Measurements from ENCODE around the gene FRRS1L. TPM values are rescaled to one million over a fixed set of nuclear protein-coding genes. Genes with fewer than 3 reads are reported as not detected.

The FRRS1L gene
- total RNA-seq, 3 donors from 2014 or later: 0.16 to 2.6 (median 2.0) TPM

- no peak for DNase-seq (ENCODE audit: low spot score in 2 of 2)
- intact Hi-C loops (cut with DNase I; ENCODE audit: low total_unique reads): no loop called here
- TF ChIP-seq POLR2AphosphoS5 (IDR thresholded peaks at IDR 0.05) (no peak), POLR2A (IDR thresholded peaks at IDR 0.05) (no peak), CTCF (IDR thresholded peaks at IDR 0.05) (no peak)
- Histone ChIP-seq H3K27me3 (no peaks in the 10 kb centered on the region), H3K9me3 (no peaks in the 10 kb centered on the region), H3K4me1 (no peaks in the 10 kb centered on the region), H3K36me3 (no peaks in the 10 kb centered on the region), H3K27ac (no peak overlapping the region), H3K4me3 (no peak overlapping the region)
Observed at GRCh38 chr9:109156708-109157107, 10.3 kb downstream of the FRRS1L start.

GRCh38 chr9:109150925-109151545 lies 16.0 kb downstream of the FRRS1L start:
- Histone ChIP-seq H3K4me3 (no peak overlapping the region), H3K27me3 (no peaks in the 10 kb centered on the region), H3K36me3 (no peaks in the 10 kb centered on the region), H3K4me1 (no peaks in the 10 kb centered on the region), H3K9me3 (no peaks in the 10 kb centered on the region), H3K27ac (no peak overlapping the region)
- TF ChIP-seq POLR2AphosphoS5 (IDR thresholded peaks at IDR 0.05): no peak
- no peak for TF ChIP-seq POLR2A (IDR thresholded peaks at IDR 0.05)
- no peak for TF ChIP-seq CTCF (IDR thresholded peaks at IDR 0.05)
- intact Hi-C loops (cut with DNase I; ENCODE audit: low total_unique reads): no loop called here
- DNase-seq (ENCODE audit: low spot score in 2 of 2): no peak

DNA sequence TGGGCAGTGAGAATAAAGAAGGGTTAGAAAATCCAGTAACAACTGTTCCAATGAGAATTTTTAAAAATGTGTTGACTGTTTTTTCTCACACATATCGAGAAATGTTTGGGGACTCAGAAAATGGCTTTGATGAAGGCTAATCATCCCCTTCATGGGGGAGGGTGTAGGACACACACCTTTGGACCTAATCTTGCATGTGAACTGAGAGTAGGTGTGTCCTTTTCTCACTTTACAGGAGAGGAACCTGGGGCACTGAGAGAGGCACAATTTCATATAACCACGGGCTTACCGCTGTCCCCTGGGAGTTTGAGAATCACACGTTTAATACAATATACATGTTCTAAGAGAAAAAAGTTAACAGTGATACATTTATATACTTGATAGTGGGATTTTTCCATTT lies 17.3 kb downstream of the FRRS1L start:
- TF ChIP-seq CTCF (IDR thresholded peaks at IDR 0.05): no peak
- TF ChIP-seq POLR2A (IDR thresholded peaks at IDR 0.05): no peak
- TF ChIP-seq POLR2AphosphoS5 (IDR thresholded peaks at IDR 0.05): no peak
- H3K4me1 ChIP-seq: no peaks in the 10 kb centered on the region

GRCh38 chr9:109149089-109149488 lies 18.0 kb downstream of the FRRS1L start:
- no peak for TF ChIP-seq POLR2A (IDR thresholded peaks at IDR 0.05)
- TF ChIP-seq POLR2AphosphoS5 (IDR thresholded peaks at IDR 0.05): no peak
- no peaks in the 10 kb centered on the region for H3K27me3 ChIP-seq
- no peak overlapping the region for H3K27ac ChIP-seq
- no peak overlapping the region for H3K4me3 ChIP-seq
- no peaks in the 10 kb centered on the region for H3K9me3 ChIP-seq
- intact Hi-C loops (cut with DNase I; ENCODE audit: low total_unique reads): no loop called here
- H3K4me1 ChIP-seq: no peaks in the 10 kb centered on the region
- DNase-seq (ENCODE audit: low spot score in 2 of 2): no peak
- H3K36me3 ChIP-seq: no peaks in the 10 kb centered on the region

More for the DNA sequence above, 17.3 kb downstream of the FRRS1L start:
- Histone ChIP-seq H3K27ac (no peak overlapping the region), H3K9me3 (no peaks in the 10 kb centered on the region), H3K36me3 (no peaks in the 10 kb centered on the region), H3K4me3 (no peak overlapping the region), H3K27me3 (no peaks in the 10 kb centered on the region)
- no peak for DNase-seq (ENCODE audit: low spot score in 2 of 2)
- intact Hi-C loops (cut with DNase I; ENCODE audit: low total_unique reads): no loop called here

- DNase-seq (ENCODE audit: low spot score in 2 of 2): no peak
- Histone ChIP-seq H3K27ac (no peak overlapping the region), H3K36me3 (no peaks in the 10 kb centered on the region), H3K9me3 (no peaks in the 10 kb centered on the region), H3K27me3 (no peaks in the 10 kb centered on the region), H3K4me3 (no peak overlapping the region), H3K4me1 (no peaks in the 10 kb centered on the region)
- TF ChIP-seq CTCF (IDR thresholded peaks at IDR 0.05): no peak
- TF ChIP-seq POLR2A (IDR thresholded peaks at IDR 0.05): no peak
- no peak for TF ChIP-seq POLR2AphosphoS5 (IDR thresholded peaks at IDR 0.05)
- intact Hi-C loops (cut with DNase I; ENCODE audit: low total_unique reads): no loop called here
Observed at GRCh38 chr9:109145051-109145450, 22.0 kb downstream of the FRRS1L start.
